Neural cell (in vitro differentiated cells): Measurements from ENCODE around the gene TBL1XR1. TPM values are rescaled to one million over a fixed set of nuclear protein-coding genes. Genes with fewer than 3 reads are reported as not detected.

Experiments used
- H2AFZ ChIP-seq: fragments of 200-600, 300-800 bp; sonication (generic), shearing (Covaris generic); 2 replicates; pipeline ENCODE4 v1.6.0; 2014; ENCODE audit warnings: low read depth, mild to moderate bottlenecking, antibody characterized with exemption, low read length, moderate library complexity
- H3F3A ChIP-seq: fragments of 200-600 bp; shearing (Covaris generic); 2 replicates; pipeline ENCODE4 v1.6.1; 2016; ENCODE audit warnings: mild to moderate bottlenecking, moderate library complexity, mixed read lengths, antibody characterized with exemption, low read length; ENCODE audit not compliant: insufficient read depth, poor library complexity, severe bottlenecking
- H3K27ac ChIP-seq: fragments of 200-600, 300-800 bp; sonication (generic), shearing (Covaris generic); 2 replicates; pipeline ENCODE4 v1.5.1; 2014; ENCODE audit warnings: mild to moderate bottlenecking, low read length, moderate library complexity
- H3K27me3 ChIP-seq: fragments of 300-800, 200-600 bp; sonication (generic), shearing (Covaris generic); 2 replicates; pipeline ENCODE4 v1.6.0; 2014; ENCODE audit warnings: mild to moderate bottlenecking, low read depth, low read length, moderate library complexity; ENCODE audit not compliant: insufficient read depth
- H3K36me3 ChIP-seq: fragments of 300-800, 200-600 bp; sonication (generic), shearing (Covaris generic); 2 replicates; pipeline ENCODE4 v1.5.1; 2014; ENCODE audit warnings: mild to moderate bottlenecking, antibody characterized with exemption, low read length, moderate library complexity; ENCODE audit not compliant: insufficient read depth
- H3K4me2 ChIP-seq: fragments of 300-800, 200-600 bp; sonication (generic), shearing (Covaris generic); 2 replicates; pipeline ENCODE4 v1.6.0; 2014; ENCODE audit warnings: mild to moderate bottlenecking, low read length
- H3K4me3 ChIP-seq: fragments of 300-800, 200-600 bp; sonication (generic), shearing (Covaris generic); 2 replicates; pipeline ENCODE4 v1.5.1; 2014; ENCODE audit warnings: mild to moderate bottlenecking, low read length, moderate library complexity
- H3K79me2 ChIP-seq: fragments of 200-600 bp; shearing (Covaris generic); replicated peaks from 2 replicates; pipeline ENCODE4 v1.6.0; 2014; ENCODE audit warnings: mild to moderate bottlenecking, low read length, moderate library complexity; ENCODE audit not compliant: insufficient read depth
- H3K9ac ChIP-seq: fragments of 300-800, 200-600 bp; sonication (generic), shearing (Covaris generic); 2 replicates; pipeline ENCODE4 v1.6.1; 2016; ENCODE audit warnings: mild to moderate bottlenecking, low read length, mixed read lengths
- H3K9me2 ChIP-seq: fragments of 200-600 bp; shearing (Covaris generic); 2 replicates; pipeline ENCODE4 v1.6.1; 2016; ENCODE audit warnings: mild to moderate bottlenecking, low read length, mixed read lengths; ENCODE audit not compliant: insufficient read depth
- H3K9me3 ChIP-seq: fragments of 200-600, 300-800 bp; sonication (generic), shearing (Covaris generic); 2 replicates; pipeline ENCODE4 v1.6.1; 2016; ENCODE audit warnings: mild to moderate bottlenecking, mixed run types, low read length, moderate library complexity, mixed read lengths
- H4K20me1 ChIP-seq: fragments of 200-600 bp; shearing (Covaris generic); 2 replicates; pipeline ENCODE4 v1.6.1; 2016; ENCODE audit warnings: mild to moderate bottlenecking, mixed run types; ENCODE audit not compliant: insufficient read depth
- EP300 ChIP-seq: fragments of 450-650 bp; conservative IDR thresholded peaks from 2 replicates; pipeline ENCODE4 v1.6.1; 2014; ENCODE audit warnings: antibody characterized with exemption, mild to moderate bottlenecking, moderate library complexity; ENCODE audit not compliant: poor library complexity, severe bottlenecking
- EZH2 ChIP-seq: fragments of 200-600, 300-800 bp; shearing (Covaris generic), sonication (generic); IDR thresholded peaks from 2 replicates; pipeline ENCODE4 v1.6.1; 2014; ENCODE audit warnings: antibody characterized with exemption, low read length, borderline replicate concordance, mild to moderate bottlenecking; ENCODE audit not compliant: insufficient read depth, poor library complexity, severe bottlenecking
- MXI1 ChIP-seq: fragments of 450-650 bp; conservative IDR thresholded peaks from 2 replicates; pipeline ENCODE4 v1.6.1; 2014; ENCODE audit warnings: antibody characterized with exemption, mild to moderate bottlenecking; ENCODE audit not compliant: poor library complexity, severe bottlenecking
- POLR2AphosphoS5 ChIP-seq: IDR thresholded peaks from 2 replicates; pipeline ENCODE4 v1.6.1; 2012
- RAD21 ChIP-seq: fragments of 450-650 bp; conservative IDR thresholded peaks from 2 replicates; pipeline ENCODE4 v1.6.1; 2014; ENCODE audit warnings: antibody characterized with exemption, mild to moderate bottlenecking, moderate library complexity
- REST ChIP-seq: IDR thresholded peaks from 2 replicates; pipeline ENCODE4 v1.6.1; 2012; ENCODE audit warnings: borderline replicate concordance
- SMC3 ChIP-seq: fragments of 450-650 bp; conservative IDR thresholded peaks from 2 replicates; pipeline ENCODE4 v1.6.1; 2014; ENCODE audit warnings: antibody characterized with exemption, mild to moderate bottlenecking, moderate library complexity; ENCODE audit not compliant: poor library complexity
- TAF1 ChIP-seq: IDR thresholded peaks from 2 replicates; pipeline ENCODE4 v1.6.1; 2012; ENCODE audit warnings: low read depth
- polyA plus RNA-seq: library from polyadenylated mRNA; depleted of rRNA; stranded (reverse); fragments of >200 nt; gene quantifications from 2 replicates; pipeline ENCODE4 v1.2.3, GENCODE V29; 2014
- TF ChIP-seq, protein P1 (sequence below): fragments of 450-650 bp; IDR thresholded peaks from 2 replicates; pipeline ENCODE4 v1.5.1; 2014; ENCODE audit warnings: antibody characterized with exemption, mild to moderate bottlenecking, moderate library complexity; ENCODE audit not compliant: poor library complexity, severe bottlenecking

Gene TBL1XR1
- polyA plus RNA-seq, 1 donor from 2014 or later, result 96.3 TPM

- H3F3A ChIP-seq, result no peaks in the 10 kb centered on the region
- no peaks in the 10 kb centered on the region for H3K27me3 ChIP-seq
- no peak for TF ChIP-seq MXI1
- no peak for TF ChIP-seq REST
- TF ChIP-seq EP300, result no peak
- no peak for TF ChIP-seq EZH2
- TF ChIP-seq POLR2AphosphoS5, result no peak
- TF ChIP-seq, protein P1, sequence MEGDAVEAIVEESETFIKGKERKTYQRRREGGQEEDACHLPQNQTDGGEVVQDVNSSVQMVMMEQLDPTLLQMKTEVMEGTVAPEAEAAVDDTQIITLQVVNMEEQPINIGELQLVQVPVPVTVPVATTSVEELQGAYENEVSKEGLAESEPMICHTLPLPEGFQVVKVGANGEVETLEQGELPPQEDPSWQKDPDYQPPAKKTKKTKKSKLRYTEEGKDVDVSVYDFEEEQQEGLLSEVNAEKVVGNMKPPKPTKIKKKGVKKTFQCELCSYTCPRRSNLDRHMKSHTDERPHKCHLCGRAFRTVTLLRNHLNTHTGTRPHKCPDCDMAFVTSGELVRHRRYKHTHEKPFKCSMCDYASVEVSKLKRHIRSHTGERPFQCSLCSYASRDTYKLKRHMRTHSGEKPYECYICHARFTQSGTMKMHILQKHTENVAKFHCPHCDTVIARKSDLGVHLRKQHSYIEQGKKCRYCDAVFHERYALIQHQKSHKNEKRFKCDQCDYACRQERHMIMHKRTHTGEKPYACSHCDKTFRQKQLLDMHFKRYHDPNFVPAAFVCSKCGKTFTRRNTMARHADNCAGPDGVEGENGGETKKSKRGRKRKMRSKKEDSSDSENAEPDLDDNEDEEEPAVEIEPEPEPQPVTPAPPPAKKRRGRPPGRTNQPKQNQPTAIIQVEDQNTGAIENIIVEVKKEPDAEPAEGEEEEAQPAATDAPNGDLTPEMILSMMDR, result no peak
- TF ChIP-seq TAF1, result no peak
- TF ChIP-seq SMC3, result no peak
- no peak for TF ChIP-seq RAD21
- no peaks in the 10 kb centered on the region for H3K36me3 ChIP-seq
- no peaks in the 10 kb centered on the region for H3K9me2 ChIP-seq
- no peaks in the 10 kb centered on the region for H4K20me1 ChIP-seq
- no peak overlapping the region for H2AFZ ChIP-seq
- H3K27ac ChIP-seq, result no peak overlapping the region
- no peak overlapping the region for H3K9ac ChIP-seq
- no peaks in the 10 kb centered on the region for H3K9me3 ChIP-seq
- H3K79me2 ChIP-seq, result peaks cover 87% of the 10 kb centered on the region
- H3K4me2 ChIP-seq, result no peak overlapping the region
- no peak overlapping the region for H3K4me3 ChIP-seq
Observed at GRCh38 chr3:177154733-177155132, 42.5 kb downstream of the TBL1XR1 start.

GRCh38 chr3:177150970-177151627 lies 46.2 kb downstream of the TBL1XR1 start:
- no peaks in the 10 kb centered on the region for H4K20me1 ChIP-seq
- no peak overlapping the region for H3K27ac ChIP-seq
- TF ChIP-seq REST (no peak), EZH2 (no peak), RAD21 (no peak), TAF1 (no peak)
- H3K4me3 ChIP-seq, result no peak overlapping the region
- no peak overlapping the region for H3K4me2 ChIP-seq
- H3K9me3 ChIP-seq, result no peaks in the 10 kb centered on the region
- no peak overlapping the region for H3K9ac ChIP-seq
- H3K79me2 ChIP-seq, result peaks cover 89% of the 10 kb centered on the region
- no peaks in the 10 kb centered on the region for H3K27me3 ChIP-seq
- H2AFZ ChIP-seq, result no peak overlapping the region
- no peaks in the 10 kb centered on the region for H3K9me2 ChIP-seq
- H3F3A ChIP-seq, result no peaks in the 10 kb centered on the region
- H3K36me3 ChIP-seq, result no peaks in the 10 kb centered on the region
